ENCODE data around the gene SPAG16. TPM values are rescaled to one million over a fixed set of nuclear protein-coding genes. Genes with fewer than 3 reads are reported as not detected.

Gene SPAG16
- total RNA-seq, 4 donors from 2014 or later: 1.2 to 30.8 (median 16.2) TPM

GRCh38 chr2:214066862-214067261 lies 782.6 kb downstream of the SPAG16 start:
- Histone ChIP-seq H3K36me3 (no peaks in the 10 kb centered on the region), H3K27ac (no peak overlapping the region), H3K4me3 (no peak overlapping the region), H3K9me3 (no peaks in the 10 kb centered on the region), H3K27me3 (no peaks in the 10 kb centered on the region), H3K4me1 (peaks cover 0 to 5% (median 0%) of the 10 kb centered on the region in 4 donors)
- TF ChIP-seq POLR2A (IDR thresholded peaks at IDR 0.05) (no peak), POLR2AphosphoS5 (IDR thresholded peaks at IDR 0.05) (no peak), EP300 (IDR thresholded peaks at IDR 0.05; ENCODE audit: low read depth) (no peak), CTCF (IDR thresholded peaks at IDR 0.05) (no peak)
- DNase-seq: no peak
- 40 to 48% methylated on average over 2 of the region's 2 CpGs for WGBS, 2 donors (ENCODE audit: low coverage in 1 of 2)
- intact Hi-C loops (cut with DNase I; ENCODE audit: low total_unique reads): no loop called here
- in situ Hi-C loops (cut with MboI; ENCODE audit: low pct_ligation_motif_present in 1 of 4, low pct_unique_long_range_greater_than_20kb in 1 of 4, low sequenced_read_pairs in 3 of 4): no loop called here

- 30 to 46% methylated on average over 2 of the region's 2 CpGs for WGBS, 2 donors (ENCODE audit: low coverage in 1 of 2)
- Histone ChIP-seq H3K9me3 (no peaks in the 10 kb centered on the region), H3K27me3 (no peaks in the 10 kb centered on the region), H3K4me3 (no peak overlapping the region), H3K4me1 (peaks cover 0 to 5% (median 0%) of the 10 kb centered on the region in 4 donors), H3K36me3 (no peaks in the 10 kb centered on the region), H3K27ac (peak overlapping the region in 2 of 4 donors; percentile 20 to 26)
- intact Hi-C loops (cut with DNase I; ENCODE audit: low total_unique reads): no loop called here
- in situ Hi-C loops (cut with MboI; ENCODE audit: low pct_ligation_motif_present in 1 of 4, low pct_unique_long_range_greater_than_20kb in 1 of 4, low sequenced_read_pairs in 3 of 4): no loop called here
- TF ChIP-seq POLR2A (IDR thresholded peaks at IDR 0.05): no peak
- TF ChIP-seq POLR2AphosphoS5 (IDR thresholded peaks at IDR 0.05): peak; percentile 18 to 35 (median 34)
- no peak for DNase-seq
Measured at GRCh38 chr2:214069254-214069653, 785.0 kb downstream of the SPAG16 start.

- intact Hi-C loops (cut with DNase I; ENCODE audit: low total_unique reads) (no loop called here), in situ Hi-C loops (cut with MboI; ENCODE audit: low pct_ligation_motif_present in 1 of 4, low pct_unique_long_range_greater_than_20kb in 1 of 4, low sequenced_read_pairs in 3 of 4) (no loop called here)
- Histone ChIP-seq H3K27me3 (no peaks in the 10 kb centered on the region), H3K4me1 (no peaks in the 10 kb centered on the region), H3K9me3 (no peaks in the 10 kb centered on the region), H3K27ac (no peak overlapping the region), H3K4me3 (no peak overlapping the region), H3K36me3 (no peaks in the 10 kb centered on the region)
- DNase-seq: no peak
- no peak for TF ChIP-seq EP300 (IDR thresholded peaks at IDR 0.05; ENCODE audit: low read depth)
- TF ChIP-seq CTCF (IDR thresholded peaks at IDR 0.05): no peak
- TF ChIP-seq POLR2AphosphoS5 (IDR thresholded peaks at IDR 0.05): no peak
- no peak for TF ChIP-seq POLR2A (IDR thresholded peaks at IDR 0.05)
- 84 to 86% methylated on average over 6 of the region's 6 CpGs for WGBS, 2 donors (ENCODE audit: low coverage in 1 of 2)
Measured at GRCh38 chr2:214075456-214075855, 791.2 kb downstream of the SPAG16 start.

GRCh38 chr2:214076527-214076926 lies 792.3 kb downstream of the SPAG16 start:
- H3K4me1 ChIP-seq: no peaks in the 10 kb centered on the region
- in situ Hi-C loops (cut with MboI; ENCODE audit: low pct_ligation_motif_present in 1 of 4, low pct_unique_long_range_greater_than_20kb in 1 of 4, low sequenced_read_pairs in 3 of 4) (no loop called here), intact Hi-C loops (cut with DNase I; ENCODE audit: low total_unique reads) (no loop called here)
- H3K4me3 ChIP-seq: no peak overlapping the region
- 0 to 36% methylated on average over 1 of the region's 1 CpG for WGBS, 2 donors (ENCODE audit: low coverage in 1 of 2)
- no peaks in the 10 kb centered on the region for H3K9me3 ChIP-seq
- DNase-seq: no peak
- H3K27ac ChIP-seq: no peak overlapping the region
- TF ChIP-seq EP300 (IDR thresholded peaks at IDR 0.05; ENCODE audit: low read depth) (no peak), POLR2A (IDR thresholded peaks at IDR 0.05) (no peak), POLR2AphosphoS5 (IDR thresholded peaks at IDR 0.05) (no peak)
- H3K27me3 ChIP-seq: no peaks in the 10 kb centered on the region
- H3K36me3 ChIP-seq: no peaks in the 10 kb centered on the region

GRCh38 chr2:214077727-214078126 lies 793.5 kb downstream of the SPAG16 start:
- 80 to 87% methylated on average over 1 of the region's 1 CpG for WGBS, 2 donors (ENCODE audit: low coverage in 1 of 2)

More at GRCh38 chr2:214077727-214078126, 793.5 kb downstream of the SPAG16 start:
- in situ Hi-C loops (cut with MboI; ENCODE audit: low pct_ligation_motif_present in 1 of 4, low pct_unique_long_range_greater_than_20kb in 1 of 4, low sequenced_read_pairs in 3 of 4): no loop called here
- Histone ChIP-seq H3K4me3 (no peak overlapping the region), H3K4me1 (no peaks in the 10 kb centered on the region), H3K36me3 (no peaks in the 10 kb centered on the region), H3K27me3 (no peaks in the 10 kb centered on the region), H3K9me3 (no peaks in the 10 kb centered on the region), H3K27ac (no peak overlapping the region)
- no peak for DNase-seq
- intact Hi-C loops (cut with DNase I; ENCODE audit: low total_unique reads): no loop called here
- TF ChIP-seq POLR2AphosphoS5 (IDR thresholded peaks at IDR 0.05) (no peak), CTCF (IDR thresholded peaks at IDR 0.05) (no peak), EP300 (IDR thresholded peaks at IDR 0.05; ENCODE audit: low read depth) (no peak), POLR2A (IDR thresholded peaks at IDR 0.05) (no peak)

All from transverse colon (tissue), 4 donors.